Cerebellar nuclear complex (tissue), 1 donor: ENCODE measurements around the gene OR10A3.

Experiments used
- DNase-seq, 2 experiments: peaks; one replicate each; lab custom pipeline; 2025; lab: John Stamatoyannopoulos, UW

The OR10A3 gene

GRCh38 chr11:7936615-7937014 is 4.9 kb downstream of the OR10A3 start:
- no peak for DNase-seq

DNA sequence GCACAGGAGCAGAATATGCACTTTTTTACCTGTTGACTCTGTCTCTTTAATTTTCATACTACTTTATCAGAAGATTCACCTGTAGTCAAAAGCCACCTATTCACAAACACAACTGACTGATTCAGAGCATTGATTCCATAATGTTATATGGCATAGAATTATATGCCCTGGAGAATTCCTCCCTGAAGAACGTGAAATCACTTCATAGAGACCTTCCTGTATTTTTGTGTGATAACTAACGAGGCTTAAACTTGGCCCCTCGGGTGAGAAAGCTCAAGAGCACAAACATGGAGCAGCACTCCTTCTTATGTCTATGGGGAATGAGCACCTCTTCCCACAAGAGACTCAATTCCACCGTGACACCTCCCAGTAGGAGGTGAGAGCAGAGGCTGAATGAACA is 10.3 kb downstream of the OR10A3 start, which contains the start of gene OR10A6:
TSS of gene OR10A6 (minus strand) at position 101 of the 400 bp plus-strand sequence. CDS start 2,606 bp downstream, outside the sequence.
- DNase-seq = no peak

- DNase-seq = no peak
Measured at GRCh38 chr11:7927635-7928034, 13.9 kb downstream of the OR10A3 start.

DNA sequence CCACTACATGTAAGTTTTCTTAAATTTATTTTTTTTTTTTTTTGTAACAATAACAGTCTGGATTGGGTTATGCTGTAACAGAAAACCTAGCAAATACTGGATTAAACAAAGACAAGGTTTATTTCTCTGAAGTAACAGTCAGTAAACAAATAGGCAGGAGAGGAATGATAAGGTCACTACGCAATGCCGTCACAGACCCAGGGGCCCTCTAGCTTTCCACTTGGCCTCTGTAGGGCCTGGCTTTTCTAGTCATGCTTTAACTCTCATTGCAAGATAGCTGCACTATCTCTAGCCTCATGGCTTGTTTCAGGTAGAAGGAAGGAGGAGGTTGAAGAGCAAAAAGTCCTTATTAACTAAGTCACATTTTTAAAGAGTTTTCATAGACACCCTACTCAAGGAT is 17.0 kb downstream of the OR10A3 start:
- no peak for DNase-seq

- DNase-seq = no peak
Measured at GRCh38 chr11:7918141-7918540, 23.4 kb downstream of the OR10A3 start.

- no peak for DNase-seq
Measured at GRCh38 chr11:7911011-7911410, 30.5 kb downstream of the OR10A3 start.

GRCh38 chr11:7910286-7910788 is 31.2 kb downstream of the OR10A3 start:
- DNase-seq = no peak

DNA sequence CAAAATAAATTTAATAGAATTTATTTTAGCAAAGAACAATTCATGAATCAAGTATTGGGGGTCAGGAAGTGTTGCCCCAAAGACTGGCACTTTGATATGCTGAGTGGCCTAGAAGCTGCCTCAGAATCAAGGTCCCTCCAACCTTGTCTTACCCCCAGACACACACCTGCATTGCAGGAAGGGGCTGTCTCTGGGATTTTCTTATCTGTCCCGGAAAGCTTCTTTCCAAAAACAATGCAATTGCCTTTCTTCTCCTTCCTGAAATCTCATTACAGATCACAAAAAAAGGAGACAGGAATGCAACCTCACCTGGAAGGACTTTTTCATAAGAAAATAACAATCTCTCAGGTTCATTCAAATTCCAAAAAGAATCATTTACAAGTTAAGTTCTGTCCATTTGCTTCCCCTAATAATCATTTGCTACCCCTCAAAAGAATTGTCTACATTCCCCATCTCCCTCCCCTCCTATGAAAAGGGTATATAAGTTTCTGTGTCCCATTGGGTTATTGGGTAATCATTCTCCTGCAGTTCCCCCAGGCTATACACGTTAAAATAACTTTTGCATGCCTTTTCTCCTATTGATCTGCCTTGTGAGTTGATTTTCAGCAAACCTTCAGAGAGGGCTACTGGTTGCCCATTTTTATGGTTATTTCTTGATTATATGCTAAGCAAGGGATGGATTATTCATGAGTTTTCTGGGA is 31.8 kb downstream of the OR10A3 start:
- DNase-seq = no peak

- DNase-seq = no peak
Measured at GRCh38 chr11:7907121-7907520, 34.4 kb downstream of the OR10A3 start.

GRCh38 chr11:7906481-7906880 is 35.0 kb downstream of the OR10A3 start:
- no peak for DNase-seq

- no peak for DNase-seq
Measured at GRCh38 chr11:7905961-7906429, 35.5 kb downstream of the OR10A3 start.

DNA sequence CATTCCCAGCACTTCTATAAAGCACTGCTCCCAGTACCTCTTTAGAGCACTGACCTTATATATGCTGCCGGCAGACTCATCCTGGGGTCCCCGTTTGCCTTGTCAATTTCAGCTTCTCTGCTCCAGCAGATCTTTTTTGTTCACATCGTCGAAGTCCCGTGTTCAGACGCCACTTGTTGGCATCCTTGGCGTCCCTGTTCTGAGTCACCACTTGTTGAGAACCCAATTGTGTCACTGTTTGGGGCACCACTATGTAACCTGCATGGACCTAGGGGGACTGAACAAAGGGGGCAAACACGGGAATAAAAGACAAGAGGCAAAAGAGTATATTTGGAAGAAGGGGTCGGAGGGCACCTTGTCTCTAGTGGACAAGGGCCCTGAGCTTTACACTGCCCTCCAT is 36.0 kb downstream of the OR10A3 start:
- DNase-seq = no peak

GRCh38 chr11:7904917-7905316 is 36.6 kb downstream of the OR10A3 start:
- DNase-seq = no peak

GRCh38 chr11:7903940-7904339 is 37.6 kb downstream of the OR10A3 start:
- DNase-seq = no peak

DNA sequence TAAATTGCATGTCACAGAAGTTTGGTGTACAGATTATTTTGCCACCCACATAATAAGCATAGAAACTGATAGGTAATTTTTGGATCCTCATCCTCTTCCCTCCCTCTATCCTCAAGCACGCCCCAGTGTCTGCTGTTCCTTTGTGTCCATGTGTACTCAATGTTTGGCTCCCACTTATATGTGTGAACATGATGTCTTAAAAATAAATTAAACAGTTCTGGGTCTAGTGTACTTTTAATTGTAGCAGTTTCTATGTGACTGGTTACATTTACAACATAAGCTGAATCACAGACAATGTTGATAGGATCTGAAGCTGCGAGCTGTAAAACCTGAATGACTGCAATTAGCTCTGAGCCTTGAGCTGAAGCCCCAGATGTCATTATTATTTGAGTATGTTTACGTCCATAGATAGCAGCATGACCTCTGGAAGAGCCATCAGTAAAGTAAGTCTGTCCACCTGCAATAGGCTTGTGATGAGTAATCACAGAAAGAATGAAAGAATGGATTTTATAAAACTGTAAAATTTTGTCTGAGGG is 40.1 kb downstream of the OR10A3 start:
- DNase-seq = no peak

DNA sequence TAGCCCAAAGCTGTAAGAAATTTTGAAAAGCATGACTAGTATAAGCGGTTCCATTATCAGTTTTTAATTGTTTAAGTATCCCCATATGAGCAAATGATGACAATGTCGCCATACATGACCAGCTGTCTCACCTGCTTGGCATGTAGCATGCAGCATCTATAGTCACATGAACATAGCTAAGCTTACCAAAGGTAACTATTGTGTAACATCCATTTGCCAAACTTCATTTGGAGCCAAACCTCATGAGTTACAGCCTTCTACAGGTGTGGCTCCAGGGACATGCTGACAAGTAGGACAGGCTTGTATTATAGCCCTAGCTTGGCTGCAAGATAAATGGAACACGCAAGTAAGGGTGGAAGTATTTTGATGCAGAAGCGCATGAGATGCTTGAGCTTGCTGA is 40.8 kb downstream of the OR10A3 start:
- DNase-seq = no peak

GRCh38 chr11:7899418-7899817 is 42.1 kb downstream of the OR10A3 start:
- DNase-seq = no peak

DNA sequence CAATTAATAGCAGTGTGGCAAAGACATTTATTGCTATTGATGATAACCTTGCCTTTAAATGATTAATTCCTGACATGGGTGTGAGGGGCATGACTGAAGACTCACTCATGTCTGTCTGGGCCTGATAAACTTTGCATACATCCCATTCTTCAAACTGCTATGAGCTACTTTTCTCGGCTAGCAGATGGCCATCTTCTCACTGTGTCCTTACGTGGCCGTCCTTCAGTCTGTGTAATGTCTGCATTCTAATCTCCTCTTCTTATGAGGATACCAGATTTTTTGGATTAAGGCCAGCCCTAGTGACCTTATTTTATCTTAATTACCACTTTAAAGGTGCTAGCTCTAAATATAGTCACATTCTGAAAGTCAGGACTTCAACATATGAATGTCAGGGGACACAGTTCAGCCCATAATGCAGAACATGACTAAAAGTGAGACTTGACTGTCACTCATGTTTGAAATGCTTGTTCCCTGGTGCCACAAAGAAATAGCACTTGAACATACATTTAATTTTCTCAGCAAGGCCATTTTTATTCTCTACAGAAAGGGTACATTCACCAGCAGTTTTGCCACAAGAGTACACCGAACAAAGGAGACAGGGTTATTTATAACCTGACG is 42.7 kb downstream of the OR10A3 start:
- DNase-seq = no peak

GRCh38 chr11:7896009-7896785 is 45.3 kb downstream of the OR10A3 start:
- no peak for DNase-seq

- no peak for DNase-seq
Measured at GRCh38 chr11:7894251-7894650, 47.3 kb downstream of the OR10A3 start.

- DNase-seq = no peak
Measured at GRCh38 chr11:7893796-7894195, 47.7 kb downstream of the OR10A3 start.

GRCh38 chr11:7892840-7893254 is 48.7 kb downstream of the OR10A3 start:
- no peak for DNase-seq
